Uterus (tissue), 2 donors: ENCODE data around the gene MCU.

Experiments
- CTCF ChIP-seq, 4 experiments: fragments of 200-600 bp in 2 of 4; fragments of 450-650 bp in 2 of 4; sonication (generic) in 2 of 4; IDR thresholded peaks; one replicate each; pipeline ENCODE4 v1.5.1; 2016 to 2019; ENCODE audit warnings: antibody characterized with exemption in 4 of 4, mild to moderate bottlenecking in 2 of 4, moderate library complexity in 1 of 4
- POLR2A ChIP-seq, 2 donors: fragments of 450-650 bp; IDR thresholded peaks; one replicate each; pipeline ENCODE4 v1.6.1; 2016; ENCODE audit warnings: antibody characterized with exemption in 2 of 2, mild to moderate bottlenecking in 1 of 2, moderate library complexity in 1 of 2

- TF ChIP-seq CTCF (IDR thresholded peaks at IDR 0.05) (no peak), POLR2A (IDR thresholded peaks at IDR 0.05) (no peak)
These were observed 46.6 kb upstream of the MCU start for GRCh38 chr10:72645263-72645858.
